Psoas muscle (tissue), 8 donors: ENCODE measurements around the gene TFE3. TPM values are rescaled to one million over a fixed set of nuclear protein-coding genes. Genes with fewer than 3 reads are reported as not detected.
"Not testable (repeated sequence)": the region's sequence is repeated elsewhere in the genome, so short reads cannot be mapped to it uniquely, and the experiment has no call there.

Source experiments
- ATAC-seq, 4 donors: fragments of 200-7000 bp; cut with Tn5 transposase; one replicate each; pipeline ENCODE4 v1.9.1; 2020; ENCODE audit warnings: moderate library complexity in 3 of 4, mild to moderate bottlenecking in 2 of 4
- DNase-seq, 2 donors: peaks; one replicate each; pipeline ENCODE4 v3.0.0-alpha.2; 2020
- H3K27ac ChIP-seq: fragments of 200-600 bp; one replicate; pipeline ENCODE4 v1.8.0; 2022
- H3K27me3 ChIP-seq, 3 donors: fragments of 200-600 bp in 1 of 3; one replicate each; pipeline versions ENCODE4 v1.6.1 to v1.8.0; 2013 to 2022; ENCODE audit warnings: low read length in 2 of 3, mild to moderate bottlenecking in 2 of 3, moderate library complexity in 1 of 3; ENCODE audit not compliant: insufficient read depth in 3 of 3
- H3K36me3 ChIP-seq, 2 donors: fragments of 200-600 bp in 1 of 2; one replicate each; pipeline versions ENCODE4 v1.6.1 to v1.8.0; 2013 to 2022; ENCODE audit warnings: low read depth in 1 of 2, mild to moderate bottlenecking in 1 of 2, moderate library complexity in 1 of 2; ENCODE audit not compliant: insufficient read depth in 1 of 2
- H3K4me1 ChIP-seq: fragments of 200-600 bp; one replicate; pipeline ENCODE4 v1.8.0; 2022
- H3K4me3 ChIP-seq: fragments of 200-600 bp; one replicate; pipeline ENCODE4 v1.8.0; 2022; ENCODE audit warnings: mild to moderate bottlenecking
- H3K9me3 ChIP-seq: fragments of 200-600 bp; one replicate; pipeline ENCODE4 v1.8.0; 2022
- CTCF ChIP-seq: fragments of 200-600 bp; IDR thresholded peaks from one replicate; pipeline ENCODE4 v1.8.0; 2022; ENCODE audit warnings: antibody characterized with exemption
- WGBS, 3 donors: extraction: QIAGEN DNeasy Blood & Tissue Kit; methylation state at CpG; one replicate each; pipeline versions ENCODE4 v1.1.6 to v1.1.7; 2013; 5-methylcytosine and 5-hydroxymethylcytosine counted together
- intact Hi-C, 2 donors: fragments of 100-400 bp; cut with DNase I; formaldehyde crosslinking; loops; one replicate each; pipeline versions ENCODE4 v1.11.0 to v1.14.2; 2022
- polyA plus RNA-seq, 3 donors: library from polyadenylated mRNA; stranded (reverse); fragments of 200-250 nt; gene quantifications; one replicate each; pipeline ENCODE4 v1.2.3, GENCODE V29; 2013
- total RNA-seq, 4 donors: library from RNA; stranded (reverse); fragmentation: NEBNext Ultra II Directional in 2 of 4; extraction: Animal tissue kit (Norgen Biotek cat#: 25700) in 2 of 4; gene quantifications; one replicate each; pipeline versions ENCODE4 v1.2.1 to v1.2.4, GENCODE V29; 2021 to 2023
- donor health status: healthy with polysubstance abuse.
- donor health status: DM: no; HTN: no; CAD: no; lungs with moderate emphysema.
- donor health status: Bipolar disorder and iron deficiency.
- donor health status: healthy.
- donor health status: DM: yes; HTN: yes; CAD: no.
- donor health status: DM: no; HTN: no; CAD: no.
- donor health status: DM: no; HTN: no; CAD: no.
- donor health status: DM: yes; HTN: yes; CAD: no.

Gene TFE3
- total and polyA plus RNA-seq, 7 donors = 16.9 to 55.2 (median 30.7) TPM

- 89 to 93% (median 92%) methylated on average over 9 to 17 of the region's 17 CpGs for WGBS, 3 donors
- H3K27ac ChIP-seq = no peak overlapping the region
- H3K4me1 ChIP-seq = no peaks in the 10 kb centered on the region
- H3K9me3 ChIP-seq = no peaks in the 10 kb centered on the region
- intact Hi-C loops = no loop called here
- ATAC-seq (no peak), DNase-seq (no peak)
- TF ChIP-seq CTCF = no peak
- no peak overlapping the region for H3K4me3 ChIP-seq
- peaks cover 2 to 63% of the 10 kb centered on the region in 2 donors for H3K36me3 ChIP-seq
- H3K27me3 ChIP-seq = peaks cover 0 to under 1% (median 0%) of the 10 kb centered on the region in 3 donors
Measured at GRCh38 chrX:48983081-48983480, 60.1 kb downstream of the TFE3 start.

GRCh38 chrX:48981178-48981577 lies 62.0 kb downstream of the TFE3 start:
- no peak overlapping the region for H3K4me3 ChIP-seq
- H3K27me3 ChIP-seq = peaks cover 0 to 3% (median 0%) of the 10 kb centered on the region in 3 donors
- no peak overlapping the region for H3K27ac ChIP-seq
- no peaks in the 10 kb centered on the region for H3K9me3 ChIP-seq
- TF ChIP-seq CTCF = no peak
- WGBS, 3 donors = 84 to 94% (median 92%) methylated on average over 4 to 10 of the region's 10 CpGs
- intact Hi-C loops = no loop called here
- DNase-seq (no peak), ATAC-seq (no peak)
- peaks cover 2 to 76% of the 10 kb centered on the region in 2 donors for H3K36me3 ChIP-seq
- no peaks in the 10 kb centered on the region for H3K4me1 ChIP-seq

- H3K9me3 ChIP-seq, ATAC-seq, intact Hi-C loops, H3K27me3 ChIP-seq, H3K4me1 ChIP-seq, H3K27ac ChIP-seq, H3K4me3 ChIP-seq, DNase-seq: not testable (repeated sequence)
- WGBS, 3 donors = 82 to 92% (median 83%) methylated on average over 3 to 6 of the region's 10 CpGs
- H3K36me3 ChIP-seq = peaks cover 2 to 77% of the 10 kb centered on the region in 2 donors
Measured at GRCh38 chrX:48980341-48980740, 62.8 kb downstream of the TFE3 start.

Other genes starting within 250 kb of the TFE3 start
- 10 to 100 TPM; 31.8 to 47.1 (median 43.6) TPM for gene HDAC6, start 241.3 kb downstream of the TFE3 start, total RNA-seq
- gene HDAC6, start 241.3 kb downstream of the TFE3 start, polyA plus RNA-seq = 10 to 100 TPM; 21.8 to 26.2 (median 24.4) TPM
- gene ERAS, start 216.8 kb downstream of the TFE3 start, total RNA-seq = not detected
- gene ERAS, start 216.8 kb downstream of the TFE3 start, polyA plus RNA-seq = not detected
- under 1 TPM in 1 of 4 donors, not detected in 3; 0.44 TPM for gene PCSK1N, start 207.7 kb downstream of the TFE3 start, total RNA-seq
- not detected for gene PCSK1N, start 207.7 kb downstream of the TFE3 start, polyA plus RNA-seq
- gene TIMM17B, start 145.6 kb downstream of the TFE3 start, total RNA-seq = 10 to 100 TPM; 56.6 to 76.2 (median 65.1) TPM
- gene TIMM17B, start 145.6 kb downstream of the TFE3 start, polyA plus RNA-seq = 10 to 100 TPM; 63.1 to 91.6 (median 78.4) TPM
- gene PQBP1, start 145.4 kb downstream of the TFE3 start, total RNA-seq = 10 to 100 TPM; 51.8 to 65.7 (median 60.6) TPM
- gene PQBP1, start 145.4 kb downstream of the TFE3 start, polyA plus RNA-seq = 10 to 100 TPM; 71.0 to 98.8 (median 77.2) TPM
- gene SLC35A2, start 131.7 kb downstream of the TFE3 start, total RNA-seq = 10 to 100 TPM in 2 of 4 donors, 1 to 10 TPM in 2; 8.8 to 13.4 (median 11.2) TPM
- 10 to 100 TPM; 13.2 to 26.1 (median 19.7) TPM for gene SLC35A2, start 131.7 kb downstream of the TFE3 start, polyA plus RNA-seq
- 1 to 10 TPM; 1.1 to 2.3 (median 1.6) TPM for gene PIM2, start 124.3 kb downstream of the TFE3 start, total RNA-seq
- gene PIM2, start 124.3 kb downstream of the TFE3 start, polyA plus RNA-seq = 1 to 10 TPM; 1.4 to 3.7 (median 1.6) TPM
- gene OTUD5, start 85.8 kb downstream of the TFE3 start, total RNA-seq = 10 to 100 TPM; 21.4 to 38.7 (median 28.5) TPM
- gene OTUD5, start 85.8 kb downstream of the TFE3 start, polyA plus RNA-seq = 10 to 100 TPM; 17.5 to 34.8 (median 18.6) TPM
- gene KCND1, start 71.5 kb downstream of the TFE3 start, total RNA-seq = under 1 TPM; 0.18 to 0.41 (median 0.25) TPM
- gene KCND1, start 71.5 kb downstream of the TFE3 start, polyA plus RNA-seq = under 1 TPM; 0.03 to 0.44 (median 0.30) TPM
- 10 to 100 TPM; 16.5 to 23.6 (median 19.4) TPM for gene GRIPAP1, start 41.1 kb downstream of the TFE3 start, total RNA-seq
- gene GRIPAP1, start 41.1 kb downstream of the TFE3 start, polyA plus RNA-seq = 10 to 100 TPM; 12.6 to 17.5 (median 13.4) TPM
- gene CCDC120, start 15.6 kb upstream of the TFE3 start, total RNA-seq = 1 to 10 TPM in 2 of 4 donors, under 1 TPM in 2; 0.76 to 1.2 (median 0.95) TPM
- gene CCDC120, start 15.6 kb upstream of the TFE3 start, polyA plus RNA-seq = under 1 TPM; 0.40 to 0.48 (median 0.43) TPM
- 1 to 10 TPM; 4.3 to 9.1 (median 6.6) TPM for gene PRAF2, start 30.6 kb upstream of the TFE3 start, total RNA-seq
- 10 to 100 TPM in 2 of 3 donors, 1 to 10 TPM in 1; 9.7 to 12.5 (median 11.4) TPM for gene PRAF2, start 30.6 kb upstream of the TFE3 start, polyA plus RNA-seq
- 10 to 100 TPM; 67.3 to 85.7 (median 75.0) TPM for gene WDR45, start 36.5 kb upstream of the TFE3 start, total RNA-seq
- 100 to 1,000 TPM in 1 of 3 donors, 10 to 100 TPM in 2; 93.2 to 102 (median 99.4) TPM for gene WDR45, start 36.5 kb upstream of the TFE3 start, polyA plus RNA-seq
- gene GPKOW, start 80.4 kb upstream of the TFE3 start, total RNA-seq = 10 to 100 TPM; 26.7 to 28.8 (median 27.7) TPM
- 10 to 100 TPM; 25.9 to 29.4 (median 26.9) TPM for gene GPKOW, start 80.4 kb upstream of the TFE3 start, polyA plus RNA-seq
- 1 to 10 TPM; 2.9 to 3.7 (median 3.5) TPM for gene MAGIX, start 119.4 kb upstream of the TFE3 start, total RNA-seq
- 1 to 10 TPM; 5.2 to 8.0 (median 5.3) TPM for gene MAGIX, start 119.4 kb upstream of the TFE3 start, polyA plus RNA-seq
- gene PLP2, start 128.5 kb upstream of the TFE3 start, total RNA-seq = 10 to 100 TPM; 17.8 to 80.7 (median 74.0) TPM
- gene PLP2, start 128.5 kb upstream of the TFE3 start, polyA plus RNA-seq = 100 to 1,000 TPM in 2 of 3 donors, 10 to 100 TPM in 1; 76.5 to 320 (median 113) TPM
- gene PRICKLE3, start 143.0 kb upstream of the TFE3 start, total RNA-seq = 10 to 100 TPM; 14.1 to 17.6 (median 16.3) TPM
- 10 to 100 TPM in 2 of 3 donors, 1 to 10 TPM in 1; 7.5 to 23.6 (median 18.1) TPM for gene PRICKLE3, start 143.0 kb upstream of the TFE3 start, polyA plus RNA-seq
- 1 to 10 TPM in 2 of 4 donors, under 1 TPM in 2; 0.37 to 1.2 (median 0.83) TPM for gene SYP, start 156.8 kb upstream of the TFE3 start, total RNA-seq
- 1 to 10 TPM in 2 of 3 donors, under 1 TPM in 1; 0.76 to 1.6 (median 1.4) TPM for gene SYP, start 156.8 kb upstream of the TFE3 start, polyA plus RNA-seq
- gene CACNA1F, start 190.0 kb upstream of the TFE3 start, total RNA-seq = under 1 TPM in 2 of 4 donors, not detected in 2; 0.04 to 0.12 TPM
- gene CACNA1F, start 190.0 kb upstream of the TFE3 start, polyA plus RNA-seq = under 1 TPM in 2 of 3 donors, not detected in 1; 0.01 TPM
- 10 to 100 TPM in 3 of 4 donors, 1 to 10 TPM in 1; 9.6 to 14.7 (median 11.4) TPM for gene CCDC22, start 192.1 kb upstream of the TFE3 start, total RNA-seq
- 10 to 100 TPM; 11.6 to 16.1 (median 15.4) TPM for gene CCDC22, start 192.1 kb upstream of the TFE3 start, polyA plus RNA-seq
- gene FOXP3, start 221.4 kb upstream of the TFE3 start, total RNA-seq = not detected
- gene FOXP3, start 221.4 kb upstream of the TFE3 start, polyA plus RNA-seq = under 1 TPM in 2 of 3 donors, not detected in 1; 0.03 to 0.05 TPM
- gene PPP1R3F, start 226.4 kb upstream of the TFE3 start, total RNA-seq = 10 to 100 TPM; 17.3 to 25.5 (median 22.7) TPM
- 10 to 100 TPM; 13.9 to 29.8 (median 28.3) TPM for gene PPP1R3F, start 226.4 kb upstream of the TFE3 start, polyA plus RNA-seq